Adipocyte (in vitro differentiated cells): ENCODE measurements around the gene RBFOX2.
"Not testable (repeated sequence)": the region's sequence is repeated elsewhere in the genome, so short reads cannot be mapped to it uniquely, and the experiment has no call there.

ENCODE experiments used
- DNase-seq: peaks from one replicate; pipeline ENCODE4 v3.0.0-alpha.2; 2015; ENCODE audit warnings: low read depth
- H3K27me3 ChIP-seq: replicated peaks from 2 replicates; pipeline ENCODE4 v1.7.0; 2013; ENCODE audit warnings: mild to moderate bottlenecking, low read length, moderate library complexity; ENCODE audit not compliant: control insufficient read depth, insufficient read depth
- H3K36me3 ChIP-seq: 2 replicates; pipeline ENCODE4 v1.7.0; 2013; ENCODE audit warnings: low read length, mild to moderate bottlenecking, moderate library complexity; ENCODE audit not compliant: control insufficient read depth, insufficient read depth, severe bottlenecking
- H3K4me1 ChIP-seq: 2 replicates; pipeline ENCODE4 v1.7.0; 2013; ENCODE audit warnings: mild to moderate bottlenecking, low read length, moderate library complexity; ENCODE audit not compliant: control insufficient read depth, insufficient read depth
- H3K4me3 ChIP-seq: 2 replicates; pipeline ENCODE4 v1.7.0; 2013; ENCODE audit warnings: mild to moderate bottlenecking, low read length, moderate library complexity
- H3K9ac ChIP-seq: 2 replicates; pipeline ENCODE4 v1.7.0; 2013; ENCODE audit warnings: mild to moderate bottlenecking, low read length, moderate library complexity
- H3K9me3 ChIP-seq: 2 replicates; pipeline ENCODE4 v1.7.0; 2013; ENCODE audit warnings: mild to moderate bottlenecking, low read length, moderate library complexity; ENCODE audit not compliant: control insufficient read depth

Gene RBFOX2

GRCh38 chr22:35791788-35792187 is 236.8 kb downstream of the RBFOX2 start:
- H3K36me3 ChIP-seq, H3K27me3 ChIP-seq: not testable (repeated sequence)

GRCh38 chr22:35785181-35785923 is 243.3 kb downstream of the RBFOX2 start:
- peaks cover 27% of the 10 kb centered on the region for H3K4me1 ChIP-seq
- DNase-seq, result peak; percentile 65
- H3K36me3 ChIP-seq, result peaks cover 14% of the 10 kb centered on the region
- H3K9ac ChIP-seq, result no peak overlapping the region
- peak overlapping the region; percentile 55 for H3K4me3 ChIP-seq
- no peaks in the 10 kb centered on the region for H3K27me3 ChIP-seq
- H3K9me3 ChIP-seq, result no peaks in the 10 kb centered on the region

More at GRCh38 chr22:35791788-35792187, 236.8 kb downstream of the RBFOX2 start:
- H3K4me3 ChIP-seq, H3K9ac ChIP-seq, H3K9me3 ChIP-seq, DNase-seq, H3K4me1 ChIP-seq: not testable (repeated sequence)

- Histone ChIP-seq H3K4me3 (no peak overlapping the region), H3K4me1 (peaks cover 22% of the 10 kb centered on the region), H3K36me3 (peaks cover 14% of the 10 kb centered on the region), H3K9me3 (no peaks in the 10 kb centered on the region), H3K27me3 (no peaks in the 10 kb centered on the region), H3K9ac (no peak overlapping the region)
- no peak for DNase-seq
Measured at GRCh38 chr22:35784633-35785032, 244.0 kb downstream of the RBFOX2 start.

- Histone ChIP-seq H3K27me3 (no peaks in the 10 kb centered on the region), H3K4me1 (peaks cover 22% of the 10 kb centered on the region), H3K36me3 (peaks cover 14% of the 10 kb centered on the region), H3K9me3 (no peaks in the 10 kb centered on the region), H3K4me3 (no peak overlapping the region), H3K9ac (no peak overlapping the region)
- peak; percentile 31 for DNase-seq
Measured at GRCh38 chr22:35783943-35784614, 244.5 kb downstream of the RBFOX2 start.

GRCh38 chr22:35782504-35782903 is 246.1 kb downstream of the RBFOX2 start:
- DNase-seq, result no peak
- Histone ChIP-seq H3K9me3 (no peaks in the 10 kb centered on the region), H3K4me3 (no peak overlapping the region), H3K9ac (no peak overlapping the region), H3K4me1 (peaks cover 25% of the 10 kb centered on the region), H3K27me3 (no peaks in the 10 kb centered on the region), H3K36me3 (peaks cover 8% of the 10 kb centered on the region)

- DNase-seq, result no peak
- H3K27me3 ChIP-seq, result no peaks in the 10 kb centered on the region
- H3K36me3 ChIP-seq, result peaks cover 8% of the 10 kb centered on the region
- H3K9ac ChIP-seq, result no peak overlapping the region
- peaks cover 29% of the 10 kb centered on the region for H3K4me1 ChIP-seq
- no peaks in the 10 kb centered on the region for H3K9me3 ChIP-seq
- H3K4me3 ChIP-seq, result no peak overlapping the region
Measured at GRCh38 chr22:35781898-35782297, 246.7 kb downstream of the RBFOX2 start.

- H3K9me3 ChIP-seq, result no peaks in the 10 kb centered on the region
- H3K9ac ChIP-seq, result no peak overlapping the region
- peak; percentile 73 for DNase-seq
- peaks cover 6% of the 10 kb centered on the region for H3K4me1 ChIP-seq
- no peaks in the 10 kb centered on the region for H3K27me3 ChIP-seq
- no peak overlapping the region for H3K4me3 ChIP-seq
- H3K36me3 ChIP-seq, result peaks cover 8% of the 10 kb centered on the region
Measured at GRCh38 chr22:35777335-35777975, 251.2 kb downstream of the RBFOX2 start.

- peaks cover 9% of the 10 kb centered on the region for H3K4me1 ChIP-seq
- H3K36me3 ChIP-seq, result no peaks in the 10 kb centered on the region
- H3K9ac ChIP-seq, result no peak overlapping the region
- H3K27me3 ChIP-seq, result no peaks in the 10 kb centered on the region
- DNase-seq, result no peak
- no peaks in the 10 kb centered on the region for H3K9me3 ChIP-seq
- H3K4me3 ChIP-seq, result no peak overlapping the region
Measured at GRCh38 chr22:35775339-35775738, 253.3 kb downstream of the RBFOX2 start.

- no peaks in the 10 kb centered on the region for H3K36me3 ChIP-seq
- H3K4me1 ChIP-seq, result peaks cover 4% of the 10 kb centered on the region
- DNase-seq, result no peak
- H3K4me3 ChIP-seq, result no peak overlapping the region
- no peaks in the 10 kb centered on the region for H3K27me3 ChIP-seq
- no peak overlapping the region for H3K9ac ChIP-seq
- H3K9me3 ChIP-seq, result no peaks in the 10 kb centered on the region
Measured at GRCh38 chr22:35769974-35770373, 258.6 kb downstream of the RBFOX2 start.

GRCh38 chr22:35766654-35767580 is 261.7 kb downstream of the RBFOX2 start:
- H3K4me3 ChIP-seq, result peak overlapping the region; percentile 26

More at GRCh38 chr22:35766654-35767580, 261.7 kb downstream of the RBFOX2 start:
- no peaks in the 10 kb centered on the region for H3K27me3 ChIP-seq
- peak overlapping the region; percentile 45 for H3K9ac ChIP-seq
- no peaks in the 10 kb centered on the region for H3K9me3 ChIP-seq
- peaks cover 4% of the 10 kb centered on the region for H3K4me1 ChIP-seq
- DNase-seq, result no peak
- H3K36me3 ChIP-seq, result no peaks in the 10 kb centered on the region
